HG03565 (cell line): ENCODE data around the gene IL1RAPL1.
"Not testable (repeated sequence)": the region's sequence is repeated elsewhere in the genome, so short reads cannot be mapped to it uniquely, and the experiment has no call there.

Experiments
- ATAC-seq: cut with Tn5 transposase; IDR thresholded peaks from one replicate; pipeline ENCODE4 v1.9.1; 2021; ENCODE audit warnings: mild to moderate bottlenecking, moderate library complexity; ENCODE audit not compliant: unreplicated experiment

The IL1RAPL1 gene

DNA sequence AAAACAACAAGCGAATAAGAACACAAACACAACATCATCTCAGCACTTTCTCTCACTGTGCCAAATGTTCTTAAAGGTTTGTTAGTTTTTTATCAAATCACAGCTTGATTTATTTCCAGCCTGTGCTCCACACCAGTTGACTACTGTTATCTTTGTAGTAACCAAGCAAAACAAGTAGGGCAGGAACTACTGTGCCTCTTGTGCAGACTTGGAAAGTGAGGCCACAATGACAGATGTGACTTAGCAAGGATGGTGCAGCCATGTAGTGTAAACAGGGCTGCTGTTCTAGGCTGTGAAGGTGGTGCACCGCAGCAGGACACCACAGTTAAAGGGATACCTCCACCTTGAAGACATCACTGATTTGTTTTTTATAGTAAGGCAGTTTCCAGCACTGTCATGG, 170.0 kb downstream of the IL1RAPL1 start:
- ATAC-seq: no peak

GRCh38 chrX:28766561-28766960, 179.3 kb downstream of the IL1RAPL1 start:
- not testable (repeated sequence) for ATAC-seq

DNA sequence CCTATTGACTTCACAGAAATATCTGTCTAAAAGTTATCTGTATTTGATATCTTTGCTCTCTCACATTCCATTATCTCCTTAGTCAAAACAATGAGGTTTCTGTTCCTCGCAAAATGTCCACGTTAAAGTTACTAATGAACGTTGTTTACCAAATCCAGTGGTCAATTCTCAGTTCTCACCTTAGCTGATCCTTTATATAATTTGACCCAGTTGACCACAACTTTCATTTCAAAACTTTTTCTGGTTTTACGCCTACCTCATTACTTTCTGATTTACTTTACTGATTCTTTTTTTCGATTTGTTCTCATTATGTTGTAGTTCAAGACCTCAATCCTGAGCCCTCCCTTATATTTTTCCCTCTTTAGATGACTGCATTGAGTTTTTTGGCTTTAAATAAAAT, 186.6 kb downstream of the IL1RAPL1 start:
- ATAC-seq: no peak

- no peak for ATAC-seq
Observed at GRCh38 chrX:28787206-28787605, 200.0 kb downstream of the IL1RAPL1 start.

DNA sequence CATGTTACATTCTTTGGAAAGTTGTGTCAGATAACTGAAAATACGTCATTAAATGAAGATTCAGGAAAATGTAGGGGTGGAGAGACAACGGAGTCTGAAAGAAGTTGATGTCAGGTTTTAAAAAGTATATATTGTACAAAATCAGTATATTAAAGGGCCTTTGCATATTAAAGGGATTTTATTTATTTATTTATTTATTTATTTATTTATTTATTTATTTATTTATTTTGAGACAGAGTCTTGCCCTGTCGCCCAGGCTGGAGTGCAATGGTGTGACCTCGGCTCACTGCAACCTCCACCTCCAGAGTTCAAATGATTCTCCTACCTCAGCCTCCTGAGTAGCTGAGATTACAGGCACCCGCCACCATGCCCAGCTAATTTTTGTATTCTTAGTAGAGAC, 213.4 kb downstream of the IL1RAPL1 start:
- ATAC-seq: not testable (repeated sequence)

DNA sequence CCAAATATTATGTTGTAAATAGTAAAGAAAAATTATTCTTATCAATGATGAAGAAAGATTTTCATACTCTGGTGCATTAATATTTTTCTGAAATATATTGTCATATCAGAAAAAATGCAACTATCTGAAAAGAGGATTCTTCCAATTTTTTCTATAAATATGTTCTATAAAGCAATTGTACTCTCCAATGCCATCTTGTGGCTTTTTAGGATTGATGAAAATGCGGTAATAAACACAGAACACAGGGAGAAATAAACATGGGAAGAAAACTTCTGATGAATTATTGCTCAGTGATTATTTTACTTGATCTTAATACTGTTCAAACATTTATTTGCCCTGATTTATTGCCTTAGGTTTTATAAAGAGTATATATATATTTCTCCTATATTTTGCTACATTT, 215.4 kb downstream of the IL1RAPL1 start:
- no peak for ATAC-seq

DNA sequence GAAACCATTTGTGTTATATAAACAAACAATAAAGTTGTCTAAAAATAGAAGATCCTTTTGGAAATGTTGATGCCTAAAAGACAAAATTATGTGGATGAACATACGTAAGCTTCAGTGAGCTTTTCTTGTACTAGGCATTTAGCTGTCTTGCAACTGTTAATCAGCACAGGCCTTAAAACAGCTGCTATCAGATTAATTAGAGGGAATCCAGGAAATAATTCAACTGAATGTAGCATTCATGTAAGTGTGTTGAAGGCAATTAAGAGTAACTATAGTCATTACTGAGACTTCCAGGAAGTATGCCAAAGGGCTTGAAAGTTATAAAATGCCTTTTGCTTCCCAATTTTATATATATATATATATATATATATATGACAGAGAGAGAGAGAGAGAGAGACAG, 248.7 kb downstream of the IL1RAPL1 start:
- no peak for ATAC-seq

- no peak for ATAC-seq
Observed at GRCh38 chrX:28843817-28844216, 256.6 kb downstream of the IL1RAPL1 start.

- no peak for ATAC-seq
Observed at GRCh38 chrX:28847423-28847822, 260.2 kb downstream of the IL1RAPL1 start.

DNA sequence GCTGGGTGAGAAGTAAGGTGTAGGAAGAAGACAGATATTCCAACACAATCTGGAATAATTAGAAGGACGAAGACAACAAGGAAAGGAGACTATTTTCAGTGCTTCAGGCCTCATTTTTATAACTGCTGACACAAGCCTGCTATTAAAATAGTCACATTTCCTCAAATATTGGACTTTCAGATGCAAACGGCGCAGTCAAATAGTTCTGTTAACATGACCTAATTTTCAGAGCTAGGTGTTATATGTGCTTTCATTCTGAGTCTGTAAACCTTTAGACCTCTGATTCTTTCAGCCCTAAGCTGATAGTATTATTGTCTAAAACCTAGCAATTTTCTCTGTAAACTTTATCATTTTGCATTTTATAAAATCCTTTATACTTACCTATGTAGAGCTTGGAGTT, 261.5 kb downstream of the IL1RAPL1 start:
- ATAC-seq: no peak

DNA sequence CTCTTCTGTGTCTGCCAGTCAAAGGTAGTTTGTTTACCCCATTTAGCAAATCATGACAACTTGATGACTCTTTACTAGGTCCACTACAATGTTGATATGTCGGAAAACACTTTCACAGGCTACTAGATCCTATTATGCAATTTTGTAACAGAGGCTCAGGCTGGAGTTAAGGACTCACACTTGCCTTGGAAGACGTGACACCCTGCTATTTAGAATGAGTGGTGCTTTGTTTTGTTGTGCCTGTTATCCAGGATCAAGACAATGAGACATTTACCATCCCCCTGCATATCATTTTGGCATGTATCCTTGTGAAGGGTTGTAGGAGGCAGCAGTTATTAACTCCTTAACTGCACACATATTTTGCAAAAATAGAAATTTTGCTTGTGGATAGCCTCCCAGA, 263.7 kb downstream of the IL1RAPL1 start:
- ATAC-seq: no peak

GRCh38 chrX:28851871-28852270, 264.6 kb downstream of the IL1RAPL1 start:
- ATAC-seq: no peak

DNA sequence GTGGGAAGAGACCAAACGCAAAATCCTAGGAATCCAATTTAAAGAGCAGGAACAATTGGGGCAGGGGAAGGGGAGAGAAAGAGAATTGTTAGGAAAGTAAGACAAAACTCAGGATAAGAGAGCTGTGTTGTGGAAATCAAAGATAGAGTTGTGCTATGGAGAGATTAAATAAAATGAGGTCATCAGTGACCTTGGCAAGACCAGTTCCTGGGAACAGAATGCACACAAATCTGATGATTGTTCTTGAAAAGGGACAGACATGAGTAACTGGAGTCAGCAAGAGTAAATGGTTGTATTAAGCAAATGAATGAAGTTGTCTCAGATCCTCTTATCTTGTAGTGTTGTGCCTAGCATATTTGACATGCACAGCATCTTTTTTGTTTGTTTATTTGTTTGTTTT, 267.4 kb downstream of the IL1RAPL1 start:
- no peak for ATAC-seq

DNA sequence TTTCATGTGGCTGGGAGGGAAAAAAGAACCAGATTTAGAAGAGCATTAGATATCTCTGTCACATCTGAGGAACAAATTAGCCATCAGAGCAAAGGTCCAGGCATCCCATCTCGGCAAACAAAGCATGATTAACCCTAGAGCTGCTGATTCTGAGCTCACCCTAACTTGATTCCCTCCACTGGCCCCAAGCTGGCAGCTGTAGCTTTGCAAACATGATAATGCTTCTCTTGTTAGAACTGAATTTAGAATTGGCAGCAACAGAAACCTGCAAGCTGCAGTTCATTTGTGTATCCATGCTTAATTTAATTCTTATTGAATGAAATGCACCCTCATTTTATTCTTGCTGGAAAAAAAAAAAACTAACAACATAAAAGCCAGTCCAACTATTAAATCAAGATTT, 289.2 kb downstream of the IL1RAPL1 start:
- ATAC-seq: no peak

DNA sequence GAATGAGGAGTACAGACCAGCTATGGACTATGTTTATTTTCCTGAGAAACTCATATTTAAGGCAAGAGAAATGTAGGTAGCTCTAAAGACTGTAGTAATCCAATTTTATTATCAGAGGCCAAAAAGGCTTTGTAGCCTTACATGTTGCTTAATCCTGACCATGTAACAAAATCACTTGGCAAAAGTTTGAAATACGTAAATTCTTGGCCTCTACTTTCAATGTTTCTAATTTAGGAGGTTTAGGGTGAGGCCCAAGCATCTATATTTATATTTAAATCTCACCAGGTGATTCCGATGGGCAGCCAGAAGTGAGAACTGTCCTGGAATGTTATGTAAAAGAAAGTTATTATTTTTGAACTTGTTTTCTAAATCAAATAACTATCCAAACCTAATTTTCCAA, 289.7 kb downstream of the IL1RAPL1 start:
- no peak for ATAC-seq

DNA sequence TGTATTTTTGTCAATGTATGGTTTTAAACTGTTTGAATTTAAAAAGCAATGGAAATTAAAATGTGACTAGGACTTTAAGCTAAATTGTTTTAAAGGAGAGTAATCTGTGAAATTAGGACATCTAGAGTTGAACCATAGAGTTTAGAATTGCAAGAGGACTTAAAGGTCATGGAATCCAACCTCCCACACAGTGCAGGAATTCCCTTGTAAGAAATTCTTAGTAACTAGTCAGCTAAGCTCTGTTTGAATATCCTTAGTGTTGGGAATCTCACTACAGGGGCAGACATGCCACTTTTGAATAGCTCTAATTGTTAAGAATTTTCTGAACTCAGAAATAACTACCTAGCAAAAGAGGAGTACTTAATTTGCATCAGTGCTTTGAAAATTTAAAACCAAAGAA, 292.9 kb downstream of the IL1RAPL1 start:
- no peak for ATAC-seq

GRCh38 chrX:28884823-28885222, 297.6 kb downstream of the IL1RAPL1 start:
- no peak for ATAC-seq

- ATAC-seq: no peak
Observed at GRCh38 chrX:28888416-28888815, 301.2 kb downstream of the IL1RAPL1 start.

- ATAC-seq: no peak
Observed at GRCh38 chrX:28889591-28890090, 302.4 kb downstream of the IL1RAPL1 start.

GRCh38 chrX:28901637-28902036, 314.4 kb downstream of the IL1RAPL1 start:
- ATAC-seq: no peak

- ATAC-seq: no peak
Observed at GRCh38 chrX:28910487-28910886, 323.2 kb downstream of the IL1RAPL1 start.

DNA sequence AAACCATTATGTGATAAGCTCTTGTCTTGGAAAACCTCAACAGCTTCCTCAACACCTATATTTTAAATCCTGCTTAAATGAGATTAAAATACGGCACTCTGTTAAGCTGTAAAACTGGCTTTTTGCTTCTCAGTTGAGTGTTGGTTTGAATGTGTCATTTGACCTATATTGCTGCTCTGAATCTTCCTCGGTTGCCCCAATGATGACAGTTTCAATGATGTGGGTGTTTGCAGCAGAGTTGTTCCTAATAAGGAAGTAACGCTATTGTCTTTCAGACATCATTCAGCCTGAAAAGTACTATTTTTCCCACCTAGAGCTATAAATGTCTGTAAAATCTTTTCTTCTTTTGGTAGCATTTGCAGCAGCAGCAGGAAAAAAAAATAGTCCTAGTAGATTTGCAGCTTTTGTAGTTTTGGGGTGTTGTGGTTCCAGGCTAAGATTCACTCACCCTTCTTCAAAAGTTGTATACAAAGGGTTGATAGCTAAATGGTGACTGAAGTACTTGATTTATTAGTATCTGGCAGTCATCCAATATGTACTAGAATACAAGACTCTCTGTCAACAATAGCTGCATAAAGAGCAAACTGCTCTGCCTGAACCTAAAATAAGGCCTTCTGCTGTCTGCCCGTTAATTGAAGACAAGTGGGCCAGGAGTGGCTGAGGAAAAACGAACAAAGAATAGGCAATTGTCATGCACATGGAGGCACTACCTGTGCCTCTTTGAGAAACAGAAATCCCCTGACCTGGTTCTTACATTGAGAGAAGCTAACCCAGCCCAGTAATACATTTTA, 333.1 kb downstream of the IL1RAPL1 start:
- no peak for ATAC-seq

DNA sequence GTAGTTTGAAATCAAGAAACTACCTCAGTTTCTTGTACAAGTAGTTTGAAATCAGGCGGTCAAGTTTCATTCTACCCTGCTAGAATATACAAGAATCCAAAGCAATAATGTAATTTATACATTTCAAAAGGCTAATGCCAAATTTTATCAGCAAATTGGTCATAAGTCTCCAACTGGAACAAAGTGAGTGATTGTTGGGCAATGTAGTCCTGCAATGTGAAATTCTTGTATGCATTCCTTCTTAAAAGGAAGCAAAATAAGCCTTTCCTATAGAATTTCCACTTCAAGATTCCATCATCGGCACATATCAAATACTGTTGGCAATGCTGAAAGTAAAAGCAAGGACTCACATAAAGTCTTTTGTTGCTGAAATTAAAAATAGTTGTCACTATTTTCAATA, 334.9 kb downstream of the IL1RAPL1 start:
- ATAC-seq: no peak
